Activated naive CD4-positive, alpha-beta T cell treated with Interleukin-2 at 50 U/mL for 16 hours (primary cell): ENCODE measurements around the gene ERICH4.
A peak's percentile ranks its signal among the peaks of the same experiment; 100 is the strongest.
"Not testable (repeated sequence)": the region's sequence is repeated elsewhere in the genome, so short reads cannot be mapped to it uniquely, and the experiment has no call there.

ENCODE experiments used
- DNase-seq: peaks from one replicate; pipeline ENCODE4 v3.0.0-alpha.2; 2020

The ERICH4 gene

DNA sequence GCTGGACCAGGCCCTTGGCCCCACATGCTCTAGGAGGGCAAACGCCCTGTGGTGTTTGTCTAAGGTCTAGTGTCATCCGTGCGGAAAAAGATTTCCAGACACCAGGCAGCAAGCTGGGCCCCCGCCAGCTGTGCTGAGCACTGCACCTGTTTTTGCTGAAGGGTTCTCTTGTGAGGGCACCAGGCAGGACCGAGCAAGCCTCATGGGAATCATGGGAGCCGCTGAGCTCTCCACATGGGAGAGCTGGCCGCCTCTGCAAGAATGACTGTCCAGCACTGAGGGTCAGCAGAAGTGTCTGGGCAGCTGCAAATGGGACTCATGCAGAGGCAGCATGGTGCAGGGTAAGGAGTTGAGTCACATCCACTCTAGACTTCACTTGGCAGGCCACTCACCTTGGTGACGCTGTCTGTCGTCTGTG, 27.8 kb upstream of the ERICH4 start:
- DNase-seq, result no peak

DNA sequence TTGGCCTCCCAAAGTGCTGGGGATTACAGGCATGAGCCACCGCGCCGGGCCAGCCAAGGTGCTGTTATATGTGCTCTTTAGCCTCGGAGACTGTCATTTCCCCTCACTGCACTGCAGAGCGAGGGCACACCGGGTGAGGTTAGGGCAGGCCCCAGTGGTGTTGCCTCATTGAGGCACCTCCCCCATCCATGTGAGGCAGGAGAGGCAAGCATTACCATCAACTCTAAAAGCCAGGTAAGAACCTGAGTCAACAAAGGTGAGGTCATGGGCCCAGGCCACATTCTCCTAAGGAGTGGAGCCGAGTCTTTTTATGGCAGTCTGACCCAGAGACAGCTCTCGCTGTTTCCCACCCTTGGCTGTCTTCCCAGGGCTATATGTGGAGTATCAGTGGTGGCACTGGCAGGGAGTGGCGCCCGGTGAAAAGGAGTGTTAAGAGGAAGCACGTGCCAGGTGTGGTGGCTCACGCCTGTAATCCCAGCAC, 26.7 kb upstream of the ERICH4 start:
- DNase-seq, result no peak

DNA sequence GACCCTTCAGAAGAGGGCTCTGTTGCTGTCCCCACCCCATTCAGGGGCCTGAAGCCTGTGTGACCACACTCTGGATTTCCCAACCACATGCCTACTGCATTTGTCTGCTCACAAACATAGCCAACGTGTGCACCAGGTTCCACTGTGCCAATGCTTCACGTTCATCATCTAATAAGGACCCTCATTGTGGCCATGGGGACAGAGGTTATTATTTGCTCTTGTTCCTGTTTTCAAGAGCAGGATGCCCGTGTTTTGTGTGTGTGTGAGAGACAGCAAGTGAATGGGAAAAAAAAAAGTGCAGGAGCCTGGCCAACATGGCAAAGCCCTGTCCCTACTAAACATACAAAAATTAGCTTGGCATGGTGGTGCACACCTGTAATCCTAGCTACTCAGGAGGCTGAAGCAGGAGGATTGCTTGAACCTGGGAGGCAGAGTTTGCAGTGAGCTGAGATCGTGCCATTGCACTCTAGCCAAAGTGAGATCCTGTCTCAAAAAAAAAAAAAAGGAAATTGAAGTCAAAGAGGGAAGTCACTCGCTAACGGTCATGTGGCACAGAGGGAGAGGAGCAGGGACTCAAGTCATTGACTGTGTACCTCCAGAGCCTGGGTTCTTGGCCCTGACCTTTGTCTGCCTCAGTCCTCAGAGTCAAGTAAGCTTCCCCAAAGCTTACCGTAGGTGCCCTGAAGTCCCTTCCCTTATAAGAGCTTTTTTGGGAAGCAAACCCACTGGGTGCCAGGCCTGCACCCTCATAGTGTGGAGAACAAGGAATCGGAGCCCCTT, 22.7 kb upstream of the ERICH4 start:
- DNase-seq, result no peak

DNA sequence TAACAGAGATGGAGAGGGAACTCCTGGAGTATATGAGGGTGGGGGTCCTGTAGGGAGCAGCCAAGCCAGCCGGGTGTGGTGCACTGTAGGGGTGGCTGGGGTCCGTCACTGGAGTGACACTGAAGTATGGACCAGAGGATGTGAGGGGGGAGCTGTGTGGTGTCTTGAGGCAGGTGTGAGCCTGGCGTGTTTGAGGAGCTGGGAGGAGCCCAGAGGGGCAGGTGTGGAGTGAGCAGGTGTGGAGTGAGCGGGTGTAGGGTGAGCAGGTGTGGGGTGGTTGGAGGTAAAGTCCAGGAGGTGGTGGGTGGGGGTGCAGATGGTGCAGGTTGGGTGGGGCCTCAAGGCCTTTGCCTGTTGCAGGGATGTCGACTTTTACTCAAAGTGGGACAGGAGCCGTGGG, 21.6 kb upstream of the ERICH4 start:
- no peak for DNase-seq

DNA sequence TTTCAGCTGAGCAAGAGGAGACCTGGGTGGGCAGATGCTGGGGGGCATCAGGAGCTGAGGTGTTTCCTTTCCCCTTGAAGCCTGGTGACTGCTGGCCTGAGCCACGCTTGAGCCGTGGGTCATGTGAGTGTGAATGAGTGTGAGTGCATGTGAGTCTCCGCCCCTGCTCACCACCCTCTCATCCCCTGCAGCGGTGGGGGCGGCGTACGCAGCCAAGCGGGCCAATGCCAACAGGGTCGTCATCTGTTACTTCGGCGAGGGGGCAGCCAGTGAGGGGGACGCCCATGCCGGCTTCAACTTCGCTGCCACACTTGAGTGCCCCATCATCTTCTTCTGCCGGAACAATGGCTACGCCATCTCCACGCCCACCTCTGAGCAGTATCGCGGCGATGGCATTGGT, 21.0 kb upstream of the ERICH4 start:
- DNase-seq, result no peak

DNA sequence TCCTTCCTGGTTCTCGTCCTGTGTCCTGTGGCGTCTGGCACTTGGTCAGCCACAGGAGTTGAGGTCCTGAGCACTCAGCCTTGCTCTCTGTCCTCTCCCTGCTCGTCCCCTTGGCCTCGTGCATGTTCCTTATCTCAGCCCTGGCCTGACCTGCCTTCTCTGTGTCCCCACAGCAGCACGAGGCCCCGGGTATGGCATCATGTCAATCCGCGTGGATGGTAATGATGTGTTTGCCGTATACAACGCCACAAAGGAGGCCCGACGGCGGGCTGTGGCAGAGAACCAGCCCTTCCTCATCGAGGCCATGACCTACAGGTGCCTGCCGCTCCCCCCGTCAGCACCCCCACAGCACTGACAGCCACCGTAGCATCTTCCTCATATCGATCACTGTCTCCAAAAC, 20.5 kb upstream of the ERICH4 start:
- DNase-seq, result no peak

DNA sequence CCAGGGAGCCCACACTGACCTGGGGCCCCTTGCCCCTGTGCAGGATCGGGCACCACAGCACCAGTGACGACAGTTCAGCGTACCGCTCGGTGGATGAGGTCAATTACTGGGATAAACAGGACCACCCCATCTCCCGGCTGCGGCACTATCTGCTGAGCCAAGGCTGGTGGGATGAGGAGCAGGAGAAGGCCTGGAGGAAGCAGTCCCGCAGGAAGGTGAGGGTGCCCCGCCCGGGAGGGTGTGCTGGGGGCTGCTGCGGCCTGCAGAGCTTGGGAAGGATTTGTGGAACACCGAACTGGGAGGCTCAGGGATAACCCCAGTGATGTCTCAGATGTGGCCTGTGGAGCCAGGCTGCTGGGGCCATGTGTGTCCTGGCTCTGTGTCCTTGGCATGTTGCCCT, 20.0 kb upstream of the ERICH4 start:
- DNase-seq, result no peak

DNA sequence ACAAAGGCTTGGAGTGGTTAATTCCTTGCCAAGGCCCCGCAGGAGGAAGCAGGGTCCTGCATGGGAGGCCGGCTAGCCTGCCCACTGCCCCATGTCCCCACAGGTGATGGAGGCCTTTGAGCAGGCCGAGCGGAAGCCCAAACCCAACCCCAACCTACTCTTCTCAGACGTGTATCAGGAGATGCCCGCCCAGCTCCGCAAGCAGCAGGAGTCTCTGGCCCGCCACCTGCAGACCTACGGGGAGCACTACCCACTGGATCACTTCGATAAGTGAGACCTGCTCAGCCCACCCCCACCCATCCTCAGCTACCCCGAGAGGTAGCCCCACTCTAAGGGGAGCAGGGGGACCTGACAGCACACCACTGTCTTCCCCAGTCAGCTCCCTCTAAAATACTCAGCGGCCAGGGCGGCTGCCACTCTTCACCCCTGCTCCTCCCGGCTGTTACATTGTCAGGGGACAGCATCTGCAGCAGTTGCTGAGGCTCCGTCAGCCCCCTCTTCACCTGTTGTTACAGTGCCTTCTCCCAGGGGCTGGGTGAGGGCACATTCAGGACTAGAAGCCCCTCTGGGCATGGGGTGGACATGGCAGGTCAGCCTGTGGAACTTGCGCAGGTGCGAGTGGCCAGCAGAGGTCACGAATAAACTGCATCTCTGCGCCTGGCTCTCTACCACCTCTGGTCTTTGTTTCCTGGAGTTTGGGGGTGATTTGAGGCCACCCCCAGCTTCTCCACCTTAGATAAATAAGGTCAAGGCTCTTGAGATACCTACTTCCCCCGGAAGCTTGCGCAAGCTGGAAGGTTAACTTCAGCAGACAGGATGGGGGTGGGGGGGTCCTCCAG, 18.4 kb upstream of the ERICH4 start:
- no peak for DNase-seq

DNA sequence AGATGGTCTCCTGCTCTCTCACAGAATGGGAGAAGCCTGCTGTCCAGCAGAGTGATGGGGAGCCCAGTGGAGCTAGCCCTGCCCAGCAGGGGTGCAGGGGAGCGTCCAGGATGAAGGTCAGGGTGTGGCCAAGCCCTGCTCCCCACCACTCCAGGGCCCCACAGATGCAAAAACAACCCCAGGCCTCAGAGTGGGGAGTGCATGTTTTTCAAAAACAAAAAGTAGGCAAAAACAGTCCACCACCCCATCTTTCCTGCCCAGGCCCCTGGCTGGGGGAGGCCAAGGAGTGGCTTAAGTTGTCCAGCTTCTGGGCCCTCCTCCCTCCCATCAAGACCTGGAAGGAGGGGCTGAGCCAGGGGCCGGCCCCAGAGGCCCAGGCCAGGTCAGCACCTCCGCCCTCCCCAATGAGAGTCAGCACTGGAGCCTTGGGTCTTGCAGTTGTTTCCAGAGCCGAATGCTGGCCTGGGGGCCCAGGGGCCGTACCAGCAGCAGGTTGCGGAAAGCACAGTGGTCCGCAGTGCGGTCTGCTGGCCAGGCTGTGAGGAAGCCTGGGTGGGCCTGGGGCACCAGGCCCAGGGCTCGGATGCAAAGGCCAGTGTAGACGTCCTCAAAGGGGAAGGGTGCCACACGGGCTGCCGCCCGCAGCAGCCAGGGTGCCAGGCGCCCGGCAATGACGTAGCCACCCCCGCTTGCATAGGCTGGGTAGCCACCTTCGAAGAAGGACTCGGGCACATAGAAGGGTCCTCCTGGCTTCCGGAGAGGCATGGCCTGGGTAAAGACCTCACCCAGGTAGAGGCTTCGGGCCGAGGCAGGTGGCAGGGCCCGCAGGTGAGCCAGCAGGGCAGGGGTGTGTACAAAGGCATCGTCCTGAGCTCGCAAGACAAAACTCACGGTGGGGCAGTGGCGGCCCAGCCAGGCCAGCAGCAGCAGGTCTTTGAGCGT, 17.5 kb upstream of the ERICH4 start:
- DNase-seq, result no peak

DNA sequence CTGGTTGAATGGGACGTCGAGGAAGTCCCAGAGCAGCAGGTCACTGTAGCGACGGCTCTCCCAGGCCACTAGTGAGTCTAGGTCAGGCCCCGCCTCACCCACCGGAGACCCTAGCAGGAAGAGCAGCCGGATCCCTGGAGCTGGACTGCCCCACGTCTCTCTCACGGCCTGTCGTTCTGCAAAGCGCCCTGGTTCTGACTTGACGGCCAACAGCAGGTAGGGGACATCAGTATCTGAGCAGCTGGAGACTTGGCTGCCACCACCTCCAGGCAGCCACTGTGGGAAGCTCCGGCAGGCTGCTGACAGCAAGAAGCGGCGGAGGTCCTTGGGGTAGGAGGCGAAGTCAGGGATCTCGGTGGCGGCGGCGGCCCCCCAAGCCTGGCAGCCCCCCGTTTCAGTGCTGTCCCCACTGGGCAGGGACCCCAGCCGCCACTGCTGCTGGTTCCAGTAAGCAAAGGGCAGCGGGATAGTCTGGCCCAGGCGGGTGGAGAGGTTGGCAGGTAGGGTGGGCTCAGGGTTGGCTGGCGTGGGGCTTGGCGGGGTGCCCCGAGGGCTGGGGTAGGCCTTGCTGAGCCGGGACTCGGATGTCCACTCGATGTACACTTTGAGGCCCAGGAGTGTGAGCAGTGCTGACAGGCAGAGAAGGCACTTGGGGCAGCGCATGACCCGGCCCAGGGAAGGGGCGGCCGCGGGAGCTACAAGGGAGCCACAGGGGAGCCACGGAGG, 16.7 kb upstream of the ERICH4 start:
- DNase-seq, result no peak

DNA sequence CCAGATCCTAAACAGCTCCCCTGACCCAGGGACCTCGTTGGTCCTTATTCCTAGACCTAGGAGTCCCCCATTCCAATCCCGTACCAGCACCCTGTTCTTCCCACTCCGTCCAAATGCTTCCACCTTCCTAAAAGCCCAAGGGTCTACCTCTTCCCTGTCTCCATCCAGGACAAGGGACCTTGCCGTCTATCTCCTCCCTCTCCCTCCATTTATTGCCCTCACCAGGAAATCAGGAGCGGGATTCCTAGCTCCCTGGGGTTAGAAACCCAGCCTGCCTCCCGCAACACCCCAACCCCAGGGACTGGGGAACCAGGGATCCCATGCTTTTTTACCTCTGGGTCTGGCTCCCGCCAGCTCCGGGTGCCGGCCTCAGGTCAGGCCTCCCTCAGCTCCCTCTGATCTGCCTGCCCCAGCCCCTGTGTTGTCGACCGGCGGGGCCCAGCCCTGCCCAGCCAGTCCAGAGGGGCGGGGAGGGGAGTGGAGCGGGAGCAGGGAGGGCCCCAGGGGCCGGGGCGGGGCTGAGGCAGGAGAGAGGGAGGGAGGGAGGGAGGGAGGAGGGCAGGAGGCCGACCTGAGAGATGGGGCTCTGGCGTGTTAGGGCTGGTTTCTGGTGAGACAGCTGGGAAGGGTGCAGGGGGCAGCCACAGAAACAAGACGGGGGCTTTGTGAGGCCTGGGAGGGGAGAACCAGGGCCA, 15.9 kb upstream of the ERICH4 start, which contains the start of gene B3GNT8:
TSS of gene B3GNT8 (minus strand) at position 423 of the 695 bp plus-strand sequence. CDS start 596 bp downstream, outside the sequence.
- peak; percentile 46 for DNase-seq

DNA sequence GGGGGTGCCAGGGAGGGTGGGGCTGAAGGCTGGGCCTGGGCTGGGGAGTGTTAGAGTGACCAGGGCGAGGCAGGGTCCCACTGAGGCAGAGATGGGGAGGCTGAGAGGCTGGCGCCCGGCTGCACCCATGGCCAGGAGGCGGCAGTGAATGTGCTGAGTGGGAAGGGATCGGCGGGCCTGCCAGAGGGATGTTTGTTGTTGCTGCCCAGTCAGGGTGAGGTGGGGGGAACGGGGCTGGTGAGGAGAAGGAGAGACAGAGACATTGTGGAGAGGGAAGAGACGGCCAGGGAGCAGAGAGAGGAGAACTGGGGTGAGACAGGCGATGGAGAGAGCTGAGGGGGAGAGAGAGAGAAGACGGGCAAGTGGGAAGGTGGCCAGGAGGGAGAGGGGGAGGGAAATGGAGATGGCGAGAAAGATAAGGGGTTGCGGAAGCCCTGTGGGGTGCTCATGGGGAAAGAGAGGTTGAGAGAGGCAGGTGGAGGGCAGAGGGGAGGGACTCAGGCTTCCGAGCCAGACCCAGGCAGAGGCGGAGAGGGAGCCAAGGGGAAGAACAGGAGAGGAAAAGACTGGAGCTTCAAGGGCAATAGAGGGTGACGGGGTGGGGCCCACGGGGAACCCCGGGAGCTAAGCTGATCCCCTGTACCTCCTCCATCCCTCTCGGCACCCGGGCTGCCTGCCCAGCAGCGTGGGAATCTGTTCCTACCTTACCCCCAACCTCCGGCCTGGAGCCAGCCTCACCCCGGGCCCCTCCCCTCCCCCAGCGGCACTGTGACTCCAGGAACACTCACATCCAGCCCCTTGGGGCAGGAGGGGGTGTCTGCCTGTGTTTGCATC, 15.1 kb upstream of the ERICH4 start:
- peak; percentile 36 for DNase-seq

DNA sequence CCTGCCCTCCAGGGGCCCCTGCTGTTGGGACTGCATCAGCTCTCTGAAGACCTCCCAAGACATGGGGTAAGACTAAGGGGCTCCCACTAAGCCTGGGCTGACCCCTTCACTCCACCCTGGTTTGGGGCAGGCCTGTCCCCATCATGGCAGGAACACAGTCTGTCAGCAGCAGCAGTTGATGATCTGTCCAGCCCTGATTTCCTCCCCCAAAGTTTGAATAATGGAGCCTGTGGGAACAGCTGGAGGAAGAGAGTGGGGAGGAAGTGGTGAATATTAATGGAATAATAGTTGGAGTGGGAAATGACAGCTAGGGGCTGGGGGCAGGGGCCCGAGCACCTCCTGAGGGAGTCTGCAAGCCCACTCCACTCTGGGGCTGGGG, 14.5 kb upstream of the ERICH4 start:
- no peak for DNase-seq

DNA sequence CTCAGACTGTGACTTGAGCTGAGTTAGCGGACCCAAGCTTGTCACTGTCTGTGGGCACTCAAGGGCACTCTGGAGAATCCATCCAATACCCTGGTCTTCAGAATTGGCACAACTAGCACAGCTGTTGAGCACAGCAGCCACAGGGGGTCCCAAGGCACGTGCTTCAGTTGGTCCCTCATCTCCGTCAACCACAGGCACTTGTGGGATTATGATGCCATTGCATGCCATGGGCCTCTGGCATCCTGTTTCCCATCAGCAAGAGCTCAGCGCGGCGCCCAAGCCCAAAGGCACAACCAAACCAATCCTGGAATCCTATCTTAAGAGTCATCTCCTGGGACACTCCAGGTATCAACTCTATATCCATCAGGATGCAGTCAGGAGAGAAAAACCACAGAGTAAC, 12.0 kb upstream of the ERICH4 start:
- DNase-seq, result no peak

DNA sequence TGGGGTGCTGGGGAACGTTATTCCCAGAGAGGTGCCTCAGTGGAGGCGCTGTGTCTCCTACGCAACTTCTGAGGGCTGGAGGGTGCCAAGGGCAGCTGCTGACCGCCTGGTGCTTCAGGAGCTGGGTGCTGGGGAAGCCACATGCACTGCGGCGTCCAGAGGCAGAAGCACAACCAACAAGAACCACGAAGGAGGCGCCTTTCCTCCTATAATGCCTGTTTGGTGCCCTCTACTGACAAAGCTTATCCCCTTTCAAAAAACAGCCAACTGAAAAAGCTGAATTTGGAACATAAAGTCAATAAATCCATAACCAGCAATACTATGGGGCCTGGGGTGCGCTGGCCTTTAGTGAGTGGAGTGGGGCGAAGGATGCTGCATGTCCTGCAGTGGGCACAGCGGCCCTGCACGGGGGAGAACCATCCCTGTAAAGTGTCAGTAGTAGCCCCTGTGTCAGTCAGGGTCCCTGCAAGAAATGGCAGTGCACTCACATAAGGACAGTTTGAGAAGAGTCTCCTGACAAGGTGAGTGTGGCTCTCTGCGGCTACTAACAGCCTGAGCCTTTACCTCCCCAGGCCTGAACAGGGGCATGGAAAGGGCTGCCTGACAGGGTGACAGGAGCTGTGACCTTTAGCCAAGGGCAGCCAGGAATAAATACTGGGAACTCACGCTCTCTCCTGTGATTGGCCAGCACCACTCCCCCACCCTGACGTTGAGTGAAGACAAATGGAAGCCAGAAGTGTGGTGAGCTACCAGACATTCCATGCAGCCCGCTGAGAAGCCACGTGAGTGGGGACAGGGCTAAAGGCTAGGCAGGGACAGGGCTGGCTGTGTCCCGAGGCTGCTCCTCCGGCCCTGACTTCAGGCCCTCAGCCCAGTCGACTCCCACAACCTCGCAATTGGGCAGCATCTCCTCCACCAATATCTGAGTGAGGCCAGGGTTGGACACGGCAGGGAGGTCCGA, 11.2 kb upstream of the ERICH4 start:
- DNase-seq, result no peak

DNA sequence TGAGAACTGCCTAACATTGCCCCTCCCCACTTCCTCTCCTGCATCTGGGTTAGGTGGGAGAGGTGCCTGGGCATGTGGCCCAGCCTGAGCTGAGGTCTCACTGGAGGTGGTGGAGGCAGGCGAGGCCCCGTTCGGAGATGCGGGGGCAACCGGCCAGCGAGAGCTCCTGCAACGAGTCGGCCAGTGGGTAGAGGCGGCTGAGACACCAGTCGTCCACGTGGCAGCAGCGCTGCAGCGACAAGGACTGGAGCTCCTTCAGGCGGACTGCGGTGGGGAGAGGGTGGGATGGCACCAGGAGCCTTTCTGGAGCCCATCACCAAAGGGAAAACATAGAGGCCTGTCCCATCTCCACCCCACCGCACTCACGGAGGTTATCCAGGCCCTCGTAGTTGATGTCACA, 9.8 kb upstream of the ERICH4 start:
- no peak for DNase-seq

DNA sequence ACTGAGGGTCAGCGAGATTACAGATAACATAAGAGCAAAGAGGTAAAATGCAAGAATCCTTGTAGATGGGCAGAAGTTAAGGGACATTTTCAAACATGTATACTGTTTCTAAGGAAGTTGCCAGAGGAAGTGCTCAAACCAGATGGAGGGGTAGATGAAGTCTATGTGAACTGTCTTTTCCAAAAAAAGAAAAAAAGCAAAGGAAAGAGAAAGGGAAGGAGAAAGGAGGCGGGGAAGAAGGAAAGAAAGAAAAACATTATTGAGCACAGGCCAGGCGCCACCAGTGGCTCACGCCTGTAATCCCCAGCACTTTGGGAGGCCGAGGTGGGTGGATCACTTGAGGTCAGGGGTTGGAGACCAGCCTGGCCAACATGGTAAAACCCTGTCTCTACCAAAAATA, 8.5 kb upstream of the ERICH4 start:
- DNase-seq, result no peak

DNA sequence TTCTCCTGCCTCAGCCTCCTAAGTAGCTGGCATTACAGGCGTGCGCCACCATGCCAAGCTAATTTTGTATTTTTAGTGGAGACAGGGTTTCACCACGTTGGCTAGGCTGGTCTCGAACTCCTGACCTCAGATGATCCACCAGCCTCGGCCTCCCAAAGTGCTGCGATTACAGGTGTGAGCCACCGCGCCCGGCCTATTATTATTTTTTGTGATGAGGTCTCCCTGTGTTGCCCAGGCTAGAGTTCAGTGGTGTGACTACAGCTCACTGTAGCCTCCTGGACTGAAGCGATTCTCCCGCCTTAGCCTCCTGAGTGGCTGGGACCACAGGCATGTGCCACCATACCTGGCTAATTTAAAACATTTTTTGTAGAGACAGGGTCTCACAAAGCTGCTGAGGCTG, 7.6 kb upstream of the ERICH4 start:
- not testable (repeated sequence) for DNase-seq

DNA sequence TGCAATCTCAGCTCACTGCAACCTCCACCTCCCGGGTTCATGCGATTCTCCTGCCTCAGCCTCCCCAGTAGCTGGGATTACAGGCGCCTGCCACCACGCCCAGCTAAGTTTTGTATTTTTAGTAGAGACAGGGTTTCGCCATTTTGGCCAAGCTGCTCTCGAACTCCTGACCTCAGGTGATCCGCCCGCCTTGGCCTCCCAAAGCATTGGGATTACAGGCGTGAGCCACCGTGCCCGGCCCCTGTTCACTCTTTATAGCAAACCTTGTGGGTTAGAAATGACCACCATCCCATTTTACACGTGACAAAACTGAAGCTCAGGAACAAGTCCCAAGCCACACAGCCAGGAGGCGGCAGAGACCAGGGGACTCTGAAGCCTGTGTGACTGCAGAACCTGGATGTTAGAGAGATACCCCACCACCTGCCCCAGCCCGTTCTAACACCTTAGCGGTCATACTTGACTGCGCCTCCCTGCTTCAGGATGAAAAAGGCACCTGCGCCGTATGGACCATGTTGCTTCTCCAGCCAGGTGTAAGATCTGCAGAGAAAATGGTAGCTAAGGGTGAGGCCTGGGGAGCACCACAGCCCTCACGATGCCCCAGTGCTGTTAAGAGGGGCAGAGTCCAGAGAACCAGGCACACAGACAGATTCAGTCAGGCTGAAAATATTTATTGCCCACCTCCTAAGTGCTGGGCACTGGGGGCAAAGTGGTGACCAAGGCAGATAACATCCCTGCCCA, 6.9 kb upstream of the ERICH4 start:
- DNase-seq, result no peak
